ENCODE data around the gene SPOPL.

- no peak for TF ChIP-seq CTCF (IDR thresholded peaks at IDR 0.05)
- TF ChIP-seq POLR2A (IDR thresholded peaks at IDR 0.05): no peak
Measured at GRCh38 chr2:138550670-138551287, 49.2 kb downstream of the SPOPL start.

All from adrenal gland (tissue), 5 donors.